Panc1 (cell line): ENCODE measurements around the gene ACACB. TPM values are rescaled to one million over a fixed set of nuclear protein-coding genes. Genes with fewer than 3 reads are reported as not detected.

Source experiments
- ATAC-seq: fragments of 200-7000 bp; cut with Tn5 transposase; 2 replicates; pipeline ENCODE4 v1.9.1; 2020; ENCODE audit warnings: mild to moderate bottlenecking, moderate library complexity
- BruUV-seq: library from RNA; stranded (reverse); fragments of 400-500 nt; replicated peaks from 2 replicates; lab custom pipeline; 2021; lab: Mats Ljungman, UMichigan
- CTCF ChIA-PET: fragments of 300-600 bp; sonication (Branson Sonifier 250); formaldehyde crosslinking; loops from one replicate; lab custom pipeline; 2022; ENCODE audit warnings: antibody characterized with exemption; lab: Charles Lee
- POLR2A ChIA-PET: fragments of 300-600 bp; sonication (Branson Sonifier 250); formaldehyde crosslinking; loops from one replicate; lab custom pipeline; 2022; ENCODE audit warnings: antibody characterized with exemption; lab: Charles Lee
- DNase-seq: peaks from one replicate; pipeline ENCODE4 v3.0.0-alpha.2; 2010; ENCODE audit warnings: low read depth, low spot score
- H3K27ac ChIP-seq: 2 replicates; pipeline ENCODE4 v1.5.1; 2011; ENCODE audit warnings: mild to moderate bottlenecking, low read length, inconsistent platforms
- H3K27me3 ChIP-seq: fragments of 200-500 bp; sonication (Bioruptor generic); 2 replicates; pipeline ENCODE4 v1.6.0; 2014; ENCODE audit warnings: low read length, inconsistent platforms; ENCODE audit not compliant: control insufficient read depth, insufficient read depth
- H3K36me3 ChIP-seq: fragments of 200-500 bp; sonication (Bioruptor generic); 2 replicates; pipeline ENCODE4 v1.5.1; 2014; ENCODE audit warnings: inconsistent platforms, mild to moderate bottlenecking, low read length, moderate library complexity; ENCODE audit not compliant: control insufficient read depth, insufficient read depth
- H3K4me1 ChIP-seq: 2 replicates; pipeline ENCODE4 v1.5.1; 2011; ENCODE audit warnings: inconsistent platforms, mild to moderate bottlenecking, low read length, moderate library complexity; ENCODE audit not compliant: control insufficient read depth, insufficient read depth
- H3K4me3 ChIP-seq, 2 experiments: 2 replicates each; pipeline ENCODE4 v1.5.1; 2011 to 2012; ENCODE audit warnings: low read depth in 2 of 2, low read length in 2 of 2, mild to moderate bottlenecking in 2 of 2, inconsistent platforms in 1 of 2, moderate library complexity in 1 of 2
- H3K9me3 ChIP-seq: fragments of 200-500 bp; sonication (Bioruptor generic); 2 replicates; pipeline ENCODE4 v1.5.1; 2014; ENCODE audit warnings: low read depth, mild to moderate bottlenecking, inconsistent platforms, low read length, moderate library complexity; ENCODE audit not compliant: control insufficient read depth, insufficient read depth
- POLR2AphosphoS5 ChIP-seq: IDR thresholded peaks from 2 replicates; pipeline ENCODE4 v1.6.1; 2012; ENCODE audit warnings: mild to moderate bottlenecking, low read depth, low read length, moderate library complexity
- REST ChIP-seq, 2 experiments: IDR thresholded peaks; 2 replicates each; pipeline ENCODE4 v1.6.1; 2011 to 2012; ENCODE audit warnings: low read depth in 2 of 2, control low read depth in 1 of 2, low read length in 1 of 2, mild to moderate bottlenecking in 1 of 2, moderate library complexity in 1 of 2; ENCODE audit not compliant: insufficient read depth in 1 of 2
- SIN3A ChIP-seq: IDR thresholded peaks from 2 replicates; pipeline ENCODE4 v1.6.1; 2012; ENCODE audit warnings: low read depth, mild to moderate bottlenecking, low read length, moderate library complexity, borderline replicate concordance; ENCODE audit not compliant: insufficient read depth
- TCF7L2 ChIP-seq: IDR thresholded peaks from 2 replicates; pipeline ENCODE4 v1.6.1; 2011; ENCODE audit warnings: mild to moderate bottlenecking, low read depth, low read length, inconsistent platforms
- in situ Hi-C: cut with HindIII; loops from 2 replicates; pipeline ENCODE4 v1.10.0; 2016; ENCODE audit warnings: low sequenced_read_pairs, low pct_unique_long_range_greater_than_20kb
- intact Hi-C: fragments of 100-400 bp; cut with micrococcal nuclease; formaldehyde crosslinking; loops from one replicate; pipeline ENCODE4 v1.10.0; 2022; ENCODE audit not compliant: unreplicated experiment
- total RNA-seq: library from RNA; stranded (reverse); gene quantifications from one replicate; pipeline ENCODE4 v1.2.1, GENCODE V29; 2021; ENCODE audit not compliant: unreplicated experiment
- TF ChIP-seq, protein P1 (sequence below): fragments of 450-650 bp; IDR thresholded peaks from 2 replicates; pipeline ENCODE4 v1.5.1; 2017; ENCODE audit warnings: mild to moderate bottlenecking

Gene ACACB
- total RNA-seq, 1 experiment from 2014 or later: 12.3 TPM

GRCh38 chr12:109218996-109219395 lies 102.6 kb downstream of the ACACB start:
- in situ Hi-C loops: no loop called here
- Histone ChIP-seq H3K27ac (no peak overlapping the region), H3K4me1 (no peaks in the 10 kb centered on the region), H3K27me3 (no peaks in the 10 kb centered on the region), H3K4me3 (no peak overlapping the region), H3K9me3 (no peaks in the 10 kb centered on the region), H3K36me3 (no peaks in the 10 kb centered on the region)
- POLR2A ChIA-PET: no interaction called here
- no peak for DNase-seq
- no peak for ATAC-seq
- TF ChIP-seq POLR2AphosphoS5 (no peak), SIN3A (no peak), TCF7L2 (no peak), REST (IDR thresholded peaks at IDR 0.05; ENCODE audit: insufficient read depth in 1 of 2, low read depth in 2 of 2, low read length in 1 of 2) (no peak)
- TF ChIP-seq, protein P1, sequence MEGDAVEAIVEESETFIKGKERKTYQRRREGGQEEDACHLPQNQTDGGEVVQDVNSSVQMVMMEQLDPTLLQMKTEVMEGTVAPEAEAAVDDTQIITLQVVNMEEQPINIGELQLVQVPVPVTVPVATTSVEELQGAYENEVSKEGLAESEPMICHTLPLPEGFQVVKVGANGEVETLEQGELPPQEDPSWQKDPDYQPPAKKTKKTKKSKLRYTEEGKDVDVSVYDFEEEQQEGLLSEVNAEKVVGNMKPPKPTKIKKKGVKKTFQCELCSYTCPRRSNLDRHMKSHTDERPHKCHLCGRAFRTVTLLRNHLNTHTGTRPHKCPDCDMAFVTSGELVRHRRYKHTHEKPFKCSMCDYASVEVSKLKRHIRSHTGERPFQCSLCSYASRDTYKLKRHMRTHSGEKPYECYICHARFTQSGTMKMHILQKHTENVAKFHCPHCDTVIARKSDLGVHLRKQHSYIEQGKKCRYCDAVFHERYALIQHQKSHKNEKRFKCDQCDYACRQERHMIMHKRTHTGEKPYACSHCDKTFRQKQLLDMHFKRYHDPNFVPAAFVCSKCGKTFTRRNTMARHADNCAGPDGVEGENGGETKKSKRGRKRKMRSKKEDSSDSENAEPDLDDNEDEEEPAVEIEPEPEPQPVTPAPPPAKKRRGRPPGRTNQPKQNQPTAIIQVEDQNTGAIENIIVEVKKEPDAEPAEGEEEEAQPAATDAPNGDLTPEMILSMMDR: no peak
- BruUV-seq: no TSS peak
- intact Hi-C loops: no loop called here
- CTCF ChIA-PET: no interaction called here

DNA sequence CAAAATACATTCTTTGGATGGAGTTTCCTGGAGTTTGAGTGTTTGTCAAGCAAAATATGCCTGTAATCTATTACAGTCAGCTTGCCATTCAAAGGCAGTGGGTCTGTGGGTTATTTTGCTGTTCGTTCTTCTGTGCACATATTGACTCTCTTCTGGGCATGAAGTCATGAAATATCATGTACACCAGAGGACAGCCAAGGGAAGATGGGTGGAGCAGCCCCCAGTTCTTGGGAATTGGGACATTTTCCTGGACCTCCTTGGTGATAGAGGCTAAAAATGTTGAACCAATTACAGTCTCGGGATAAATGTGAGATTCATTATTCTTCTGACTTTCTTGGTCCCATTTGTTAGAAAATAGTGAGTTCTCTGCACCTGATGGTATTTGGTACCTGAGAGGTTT lies 103.6 kb downstream of the ACACB start:
- Histone ChIP-seq H3K4me1 (no peaks in the 10 kb centered on the region), H3K36me3 (no peaks in the 10 kb centered on the region), H3K27me3 (no peaks in the 10 kb centered on the region), H3K4me3 (no peak overlapping the region), H3K9me3 (no peaks in the 10 kb centered on the region), H3K27ac (no peak overlapping the region)
- TF ChIP-seq, protein P1: no peak
- TF ChIP-seq REST (IDR thresholded peaks at IDR 0.05; ENCODE audit: insufficient read depth in 1 of 2, low read depth in 2 of 2, low read length in 1 of 2) (no peak), POLR2AphosphoS5 (no peak), SIN3A (no peak), TCF7L2 (no peak)
- no TSS peak for BruUV-seq
- no peak for DNase-seq
- POLR2A ChIA-PET: no interaction called here
- no peak for ATAC-seq
- intact Hi-C loops: no loop called here
- CTCF ChIA-PET: no interaction called here
- in situ Hi-C loops: no loop called here
